Lung (tissue), 12 donors: ENCODE data around the gene GUCD1. TPM values are rescaled to one million over a fixed set of nuclear protein-coding genes. Genes with fewer than 3 reads are reported as not detected.
A peak's percentile ranks its signal among the peaks of the same experiment; 100 is the strongest.

ENCODE experiments used
- ATAC-seq: fragments of 200-7000 bp; cut with Tn5 transposase; one replicate; pipeline ENCODE4 v1.9.1; 2020; ENCODE audit warnings: moderate number of reproducible peaks; ENCODE audit not compliant: insufficient read depth, low FRiP score
- DNase-seq, 3 donors: peaks; one replicate each; pipeline ENCODE4 v3.0.0-alpha.2; 2013 to 2017
- H3K27ac ChIP-seq, 2 donors: one replicate each; pipeline ENCODE4 v1.5.1; 2013; ENCODE audit warnings: mild to moderate bottlenecking in 2 of 2, moderate library complexity in 2 of 2, control low read depth in 1 of 2, inconsistent platforms in 1 of 2, low read depth in 1 of 2, low read length in 1 of 2
- H3K27me3 ChIP-seq, 3 donors: one replicate each; pipeline ENCODE4 v1.5.1; 2013; ENCODE audit warnings: low read length in 2 of 3; ENCODE audit not compliant: control insufficient read depth in 3 of 3, insufficient read depth in 3 of 3
- H3K36me3 ChIP-seq, 4 donors: one replicate each; pipeline ENCODE4 v1.5.1; 2013; ENCODE audit warnings: low read length in 4 of 4, mild to moderate bottlenecking in 1 of 4, moderate library complexity in 1 of 4; ENCODE audit not compliant: control insufficient read depth in 4 of 4, insufficient read depth in 4 of 4
- H3K4me1 ChIP-seq, 5 donors: one replicate each; pipeline ENCODE4 v1.5.1; 2013; ENCODE audit warnings: low read length in 5 of 5, mild to moderate bottlenecking in 2 of 5, moderate library complexity in 1 of 5; ENCODE audit not compliant: control insufficient read depth in 5 of 5, insufficient read depth in 5 of 5
- H3K4me3 ChIP-seq: one replicate; pipeline ENCODE4 v1.5.1; 2013; ENCODE audit warnings: mild to moderate bottlenecking, control low read depth, moderate library complexity
- H3K9ac ChIP-seq, 2 donors: one replicate each; pipeline ENCODE4 v1.5.1; 2013; ENCODE audit warnings: low read length in 2 of 2, control low read depth in 1 of 2; ENCODE audit not compliant: insufficient read depth in 1 of 2
- H3K9me3 ChIP-seq, 4 donors: one replicate each; pipeline ENCODE4 v1.5.1; 2013; ENCODE audit warnings: low read length in 3 of 4, mild to moderate bottlenecking in 1 of 4, moderate library complexity in 1 of 4; ENCODE audit not compliant: control insufficient read depth in 4 of 4, insufficient read depth in 3 of 4
- CTCF ChIP-seq: IDR thresholded peaks from 2 replicates; pipeline ENCODE4 v1.5.1; 2012; ENCODE audit warnings: mild to moderate bottlenecking; ENCODE audit errors: control extremely low read depth, extremely low read depth
- WGBS, 2 donors: extraction: QIAGEN DNeasy Blood & Tissue Kit; methylation state at CpG; one replicate each; pipeline ENCODE4 v1.1.7; 2013; 5-methylcytosine and 5-hydroxymethylcytosine counted together
- polyA plus RNA-seq, 2 donors: library from polyadenylated mRNA; stranded (reverse); fragments of 200-250 nt; gene quantifications; one replicate each; pipeline ENCODE4 v1.2.1, GENCODE V29; 2013
- total RNA-seq, 2 donors: library from RNA; depleted of rRNA in 1 of 2; stranded (reverse); fragments of >200 nt in 1 of 2; gene quantifications; one replicate each; pipeline ENCODE4 v1.2.1, GENCODE V29; 2014 to 2021
- donor health status: control.
- donor health status: control.
- donor health status: Bipolar disorder and iron deficiency.
- donor health status: healthy.
- donor health status: DM: yes; HTN: yes; CAD: no.

GUCD1 gene
- total and polyA plus RNA-seq, 4 donors: 87.8 to 130 (median 107) TPM

- H3K27me3 ChIP-seq: no peaks in the 10 kb centered on the region
- DNase-seq: no peak
- no peak for ATAC-seq
- TF ChIP-seq CTCF: no peak
- H3K4me3 ChIP-seq: no peak overlapping the region
- WGBS, 2 donors: 83 to 96% methylated on average over 2 of the region's 2 CpGs
- no peak overlapping the region for H3K9ac ChIP-seq
- no peaks in the 10 kb centered on the region for H3K9me3 ChIP-seq
- H3K36me3 ChIP-seq: no peaks in the 10 kb centered on the region
- no peak overlapping the region for H3K27ac ChIP-seq
- H3K4me1 ChIP-seq: peaks cover 0 to 6% (median 0%) of the 10 kb centered on the region in 5 donors
These were observed 28.7 kb downstream of the GUCD1 start for GRCh38 chr22:24526191-24526590.

GRCh38 chr22:24525416-24526037, 29.4 kb downstream of the GUCD1 start:
- H3K27me3 ChIP-seq: no peaks in the 10 kb centered on the region
- TF ChIP-seq CTCF: peak; percentile 85
- H3K4me3 ChIP-seq: no peak overlapping the region
- DNase-seq: peak; percentile 66 to 76 (median 67)
- no peak overlapping the region for H3K9ac ChIP-seq
- ATAC-seq: peak; percentile 82
- 11 to 13% methylated on average over 12 of the region's 12 CpGs for WGBS, 2 donors
- no peak overlapping the region for H3K27ac ChIP-seq
- H3K4me1 ChIP-seq: peaks cover 0 to 6% (median 0%) of the 10 kb centered on the region in 5 donors
- no peaks in the 10 kb centered on the region for H3K9me3 ChIP-seq
- H3K36me3 ChIP-seq: no peaks in the 10 kb centered on the region

GRCh38 chr22:24523873-24524272, 31.1 kb downstream of the GUCD1 start:
- DNase-seq (no peak), ATAC-seq (no peak)
- Histone ChIP-seq H3K4me3 (no peak overlapping the region), H3K27me3 (no peaks in the 10 kb centered on the region), H3K4me1 (peaks cover 0 to 6% (median 0%) of the 10 kb centered on the region in 5 donors), H3K9ac (no peak overlapping the region), H3K36me3 (no peaks in the 10 kb centered on the region), H3K9me3 (no peaks in the 10 kb centered on the region), H3K27ac (no peak overlapping the region)
- TF ChIP-seq CTCF: no peak
- 64 to 88% methylated on average over 2 of the region's 2 CpGs for WGBS, 2 donors

- Histone ChIP-seq H3K9ac (no peak overlapping the region), H3K27ac (no peak overlapping the region), H3K9me3 (no peaks in the 10 kb centered on the region), H3K36me3 (no peaks in the 10 kb centered on the region), H3K4me1 (peaks cover 0 to 6% (median 0%) of the 10 kb centered on the region in 5 donors), H3K27me3 (no peaks in the 10 kb centered on the region), H3K4me3 (no peak overlapping the region)
- TF ChIP-seq CTCF: peak; percentile 42
- WGBS, 2 donors: 27 to 29% methylated on average over 8 of the region's 8 CpGs
- DNase-seq (peak; percentile 67 to 84 (median 75)), ATAC-seq (peak; percentile 88)
These were observed 33.1 kb downstream of the GUCD1 start for GRCh38 chr22:24521791-24522245.
